SK-N-SH (cell line): ENCODE data around the gene UNC13B.

Source experiments
- FOXJ3 ChIP-seq: sonication (generic); formaldehyde crosslinking; IDR thresholded peaks from 2 replicates; pipeline ENCODE4 v1.5.1; 2020; ENCODE audit warnings: mild to moderate bottlenecking, missing genetic modification reagents
- POLR2AphosphoS5 ChIP-seq: IDR thresholded peaks from 2 replicates; pipeline ENCODE4 v1.6.1; 2012; ENCODE audit warnings: low read depth, low read length
- TF ChIP-seq, protein P1 (sequence below): fragments of 150-350 bp; IDR thresholded peaks from 2 replicates; pipeline ENCODE4 v1.6.1; 2017; ENCODE audit warnings: antibody characterized with exemption, low read length, low read depth, borderline replicate concordance

DNA sequence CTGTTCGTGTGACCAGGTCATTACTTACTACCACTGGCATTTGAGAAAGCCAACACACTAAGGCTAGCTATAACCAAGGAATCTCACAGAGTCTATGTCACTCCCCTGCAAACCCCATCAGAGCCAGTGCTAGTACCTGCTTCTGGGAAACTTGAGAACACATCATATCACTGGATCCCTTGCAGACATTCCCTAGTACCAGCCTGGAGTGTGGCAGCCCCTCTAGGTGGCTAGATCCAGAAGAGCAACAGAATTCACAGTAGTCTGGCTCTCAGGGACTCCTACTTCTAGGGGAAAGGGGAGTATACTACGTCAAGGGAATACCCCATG is 254.3 kb downstream of the UNC13B start:
- TF ChIP-seq, protein P1, sequence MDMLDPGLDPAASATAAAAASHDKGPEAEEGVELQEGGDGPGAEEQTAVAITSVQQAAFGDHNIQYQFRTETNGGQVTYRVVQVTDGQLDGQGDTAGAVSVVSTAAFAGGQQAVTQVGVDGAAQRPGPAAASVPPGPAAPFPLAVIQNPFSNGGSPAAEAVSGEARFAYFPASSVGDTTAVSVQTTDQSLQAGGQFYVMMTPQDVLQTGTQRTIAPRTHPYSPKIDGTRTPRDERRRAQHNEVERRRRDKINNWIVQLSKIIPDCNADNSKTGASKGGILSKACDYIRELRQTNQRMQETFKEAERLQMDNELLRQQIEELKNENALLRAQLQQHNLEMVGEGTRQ: no peak
- TF ChIP-seq FOXJ3 (no peak), POLR2AphosphoS5 (no peak)
